ENCODE results near the gene ZNF236. TPM values are rescaled to one million over a fixed set of nuclear protein-coding genes. Genes with fewer than 3 reads are reported as not detected.

The ZNF236 gene
- total RNA-seq, 1 experiment from 2014 or later: 24.8 TPM

DNA sequence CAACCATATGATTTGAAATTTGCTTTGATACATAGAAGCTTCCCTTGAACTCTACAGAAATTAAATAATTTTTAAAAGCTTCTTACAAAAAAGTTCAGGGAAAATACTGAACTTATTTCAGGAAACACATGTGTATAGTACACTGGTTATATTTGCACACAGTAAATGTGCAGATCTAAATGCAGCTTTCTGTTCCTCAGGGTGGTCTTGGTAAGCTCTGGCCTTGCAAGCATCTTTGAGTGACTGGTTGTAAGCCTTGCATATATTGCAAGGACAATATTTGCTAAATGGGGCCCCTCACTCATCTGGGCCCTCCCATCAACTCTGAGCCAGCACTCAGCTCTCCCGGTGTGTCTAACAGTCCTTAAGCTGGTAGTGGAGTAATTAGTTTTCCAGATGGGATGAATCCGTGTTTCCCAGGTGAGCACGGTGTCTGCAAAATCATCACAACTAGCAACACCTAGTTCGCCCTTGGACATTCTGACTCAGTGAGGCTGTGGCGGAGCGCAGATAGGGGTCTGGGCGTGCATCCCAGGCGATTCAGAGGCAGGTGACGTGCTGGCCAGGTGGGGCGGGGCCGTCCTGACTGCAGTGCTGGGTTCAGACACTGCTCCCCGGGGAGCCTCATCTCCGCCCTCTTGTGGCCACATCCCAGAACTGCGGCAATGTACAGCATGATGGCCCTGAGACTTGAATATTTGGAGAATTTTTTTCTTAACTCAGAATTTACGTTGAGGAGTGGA is 160.7 kb downstream of the ZNF236 start:
- TF ChIP-seq, protein P1, sequence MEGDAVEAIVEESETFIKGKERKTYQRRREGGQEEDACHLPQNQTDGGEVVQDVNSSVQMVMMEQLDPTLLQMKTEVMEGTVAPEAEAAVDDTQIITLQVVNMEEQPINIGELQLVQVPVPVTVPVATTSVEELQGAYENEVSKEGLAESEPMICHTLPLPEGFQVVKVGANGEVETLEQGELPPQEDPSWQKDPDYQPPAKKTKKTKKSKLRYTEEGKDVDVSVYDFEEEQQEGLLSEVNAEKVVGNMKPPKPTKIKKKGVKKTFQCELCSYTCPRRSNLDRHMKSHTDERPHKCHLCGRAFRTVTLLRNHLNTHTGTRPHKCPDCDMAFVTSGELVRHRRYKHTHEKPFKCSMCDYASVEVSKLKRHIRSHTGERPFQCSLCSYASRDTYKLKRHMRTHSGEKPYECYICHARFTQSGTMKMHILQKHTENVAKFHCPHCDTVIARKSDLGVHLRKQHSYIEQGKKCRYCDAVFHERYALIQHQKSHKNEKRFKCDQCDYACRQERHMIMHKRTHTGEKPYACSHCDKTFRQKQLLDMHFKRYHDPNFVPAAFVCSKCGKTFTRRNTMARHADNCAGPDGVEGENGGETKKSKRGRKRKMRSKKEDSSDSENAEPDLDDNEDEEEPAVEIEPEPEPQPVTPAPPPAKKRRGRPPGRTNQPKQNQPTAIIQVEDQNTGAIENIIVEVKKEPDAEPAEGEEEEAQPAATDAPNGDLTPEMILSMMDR (conservative IDR thresholded peaks at IDR 0.05; ENCODE audit: low read depth, low read length): peak; percentile 92
- no peak for TF ChIP-seq EZH2 (IDR thresholded peaks at IDR 0.05; ENCODE audit: borderline replicate concordance, low read depth, low read length, poor library complexity, severe bottlenecking)
- H3K27me3 ChIP-seq (replicated peaks; ENCODE audit: insufficient read depth, low read depth, low read length, poor library complexity): no peaks in the 10 kb centered on the region
- peak; percentile 76 for DNase-seq (ENCODE audit: low spot score)
- no peaks in the 10 kb centered on the region for H3K4me1 ChIP-seq (ENCODE audit: insufficient read depth, low read length, poor library complexity, severe bottlenecking)
- no peaks in the 10 kb centered on the region for H3K36me3 ChIP-seq (ENCODE audit: insufficient read depth, low read length, poor library complexity, severe bottlenecking)
- no peak overlapping the region for H3K27ac ChIP-seq (ENCODE audit: low read depth, low read length, poor library complexity, severe bottlenecking)
- CTCF ChIA-PET: interaction anchor here (0.6 to 1.0 kb wide), 3 partner anchors 180 to 229 kb away, joined by 3 to 5 read pairs (median 4); no protein-coding TSS in a partner anchor
- no peak overlapping the region for H3K4me3 ChIP-seq (ENCODE audit: low read depth, low read length, poor library complexity, severe bottlenecking)
- POLR2A ChIA-PET (ENCODE audit: low non-redundant PET): no interaction called here
- intact Hi-C loops (cut with micrococcal nuclease; ENCODE audit: unreplicated experiment): loop anchor here (1.0 to 10.0 kb wide), 2 partner anchors 181 to 588 kb away; no protein-coding TSS in a partner anchor
- BruUV-seq (replicated peaks): no TSS peak
- H3K9me3 ChIP-seq (ENCODE audit: low read depth, low read length, poor library complexity, severe bottlenecking): no peaks in the 10 kb centered on the region

DNA sequence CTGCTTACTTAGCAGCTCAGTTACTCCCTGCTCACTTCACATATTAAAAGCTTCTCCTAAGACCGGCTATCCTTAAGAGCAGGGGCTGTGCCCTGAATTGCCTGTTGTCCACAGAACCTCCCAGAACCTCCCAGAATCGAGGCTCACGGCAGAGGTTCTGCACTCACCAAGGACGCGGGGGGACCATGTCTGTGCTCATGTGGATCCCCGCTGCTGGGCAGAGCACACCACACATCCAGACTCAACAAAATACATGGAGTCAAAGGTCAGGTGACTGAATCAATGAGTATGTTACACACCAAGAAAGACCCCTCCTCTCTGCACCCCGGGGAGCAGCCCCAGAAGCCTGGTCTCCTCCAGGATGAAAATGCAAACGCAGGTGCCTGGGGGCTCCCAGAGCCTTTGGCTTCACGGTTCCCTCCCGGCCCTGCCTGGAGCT is 161.3 kb downstream of the ZNF236 start:
- no peaks in the 10 kb centered on the region for H3K36me3 ChIP-seq (ENCODE audit: insufficient read depth, low read length, poor library complexity, severe bottlenecking)
- ChIA-PET CTCF (interaction anchor here (0.6 kb wide), 1 partner anchor 187 kb away, joined by 3 read pairs; no protein-coding TSS in a partner anchor), POLR2A (ENCODE audit: low non-redundant PET) (no interaction called here)
- no peaks in the 10 kb centered on the region for H3K9me3 ChIP-seq (ENCODE audit: low read depth, low read length, poor library complexity, severe bottlenecking)
- H3K27me3 ChIP-seq (replicated peaks; ENCODE audit: insufficient read depth, low read depth, low read length, poor library complexity): no peaks in the 10 kb centered on the region
- BruUV-seq (replicated peaks): no TSS peak
- H3K4me1 ChIP-seq (ENCODE audit: insufficient read depth, low read length, poor library complexity, severe bottlenecking): no peaks in the 10 kb centered on the region
- no peak overlapping the region for H3K4me3 ChIP-seq (ENCODE audit: low read depth, low read length, poor library complexity, severe bottlenecking)
- no peak for DNase-seq (ENCODE audit: low spot score)
- H3K27ac ChIP-seq (ENCODE audit: low read depth, low read length, poor library complexity, severe bottlenecking): no peak overlapping the region
- TF ChIP-seq EZH2 (IDR thresholded peaks at IDR 0.05; ENCODE audit: borderline replicate concordance, low read depth, low read length, poor library complexity, severe bottlenecking): no peak
- intact Hi-C loops (cut with micrococcal nuclease; ENCODE audit: unreplicated experiment): loop anchor here (1.0 to 10.0 kb wide), 2 partner anchors 181 to 589 kb away; no protein-coding TSS in a partner anchor

DNA sequence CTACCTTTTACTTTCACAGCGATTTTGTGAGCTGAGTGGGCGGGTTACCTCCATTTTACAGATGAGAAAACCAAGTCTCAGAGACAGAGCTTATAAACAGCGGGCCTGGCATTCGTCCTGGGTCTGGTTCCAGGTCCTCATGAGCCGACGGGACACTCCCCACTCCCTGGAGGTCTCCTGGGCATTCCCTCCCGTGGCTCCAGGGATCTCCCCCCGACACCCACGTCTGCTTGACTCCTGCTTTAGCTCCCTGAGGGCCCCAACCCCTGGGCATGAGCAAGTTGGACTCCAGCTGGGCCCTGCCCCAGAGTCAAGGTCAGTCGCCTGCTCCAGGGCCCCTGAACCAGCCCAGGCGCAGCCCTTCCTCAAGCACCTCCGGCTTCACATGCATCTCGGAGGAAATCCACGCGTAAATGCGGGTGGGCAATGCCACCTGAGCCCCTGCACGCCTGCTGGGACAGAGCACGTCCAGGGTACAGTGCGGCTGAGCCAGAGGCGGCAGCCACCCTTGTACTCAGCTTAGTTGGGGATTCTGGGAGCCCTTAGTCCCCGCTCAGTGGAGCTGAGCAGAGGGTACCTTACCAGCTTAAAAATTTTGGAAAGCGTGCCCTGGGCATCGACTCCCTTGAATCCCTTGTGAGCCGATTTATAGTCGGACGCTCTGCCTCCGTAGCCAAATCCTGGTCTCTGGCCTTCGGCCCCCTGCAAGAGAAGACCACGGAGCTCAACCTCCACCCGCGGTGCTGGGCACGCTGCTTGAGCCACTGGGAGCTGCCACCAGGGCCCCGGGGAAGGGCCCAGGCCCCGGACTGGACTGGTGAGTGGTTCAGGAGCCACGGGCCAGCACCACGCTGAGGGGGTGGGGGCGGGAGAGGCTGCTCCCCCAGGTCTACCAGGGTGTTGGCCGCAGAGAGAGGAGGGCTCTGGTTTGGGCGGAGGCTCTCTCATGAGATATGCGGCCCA is 162.1 kb downstream of the ZNF236 start:
- intact Hi-C loops (cut with micrococcal nuclease; ENCODE audit: unreplicated experiment): loop anchor here (10.0 kb wide), 1 partner anchor 590 kb away; no protein-coding TSS in a partner anchor

More for the DNA sequence above, 162.1 kb downstream of the ZNF236 start:
- Histone ChIP-seq H3K9me3 (ENCODE audit: low read depth, low read length, poor library complexity, severe bottlenecking) (no peaks in the 10 kb centered on the region), H3K36me3 (ENCODE audit: insufficient read depth, low read length, poor library complexity, severe bottlenecking) (no peaks in the 10 kb centered on the region), H3K4me3 (ENCODE audit: low read depth, low read length, poor library complexity, severe bottlenecking) (no peak overlapping the region), H3K4me1 (ENCODE audit: insufficient read depth, low read length, poor library complexity, severe bottlenecking) (no peaks in the 10 kb centered on the region), H3K27ac (ENCODE audit: low read depth, low read length, poor library complexity, severe bottlenecking) (no peak overlapping the region), H3K27me3 (replicated peaks; ENCODE audit: insufficient read depth, low read depth, low read length, poor library complexity) (no peaks in the 10 kb centered on the region)
- no peak for DNase-seq (ENCODE audit: low spot score)
- ChIA-PET CTCF (no interaction called here), POLR2A (ENCODE audit: low non-redundant PET) (no interaction called here)
- BruUV-seq (replicated peaks): no TSS peak
- TF ChIP-seq, protein P1 (conservative IDR thresholded peaks at IDR 0.05; ENCODE audit: low read depth, low read length): no peak
- no peak for TF ChIP-seq EZH2 (IDR thresholded peaks at IDR 0.05; ENCODE audit: borderline replicate concordance, low read depth, low read length, poor library complexity, severe bottlenecking)

All from A673 (cell line).